ENCODE results near the gene RNASE9.

The RNASE9 gene

GRCh38 chr14:20551606-20552005, 9.2 kb downstream of the RNASE9 start:
- in situ Hi-C loops (cut with MboI; ENCODE audit: low sequenced_read_pairs, unreplicated experiment): no loop called here
- DNase-seq (ENCODE audit: low spot score): no peak
- TF ChIP-seq, protein P1, sequence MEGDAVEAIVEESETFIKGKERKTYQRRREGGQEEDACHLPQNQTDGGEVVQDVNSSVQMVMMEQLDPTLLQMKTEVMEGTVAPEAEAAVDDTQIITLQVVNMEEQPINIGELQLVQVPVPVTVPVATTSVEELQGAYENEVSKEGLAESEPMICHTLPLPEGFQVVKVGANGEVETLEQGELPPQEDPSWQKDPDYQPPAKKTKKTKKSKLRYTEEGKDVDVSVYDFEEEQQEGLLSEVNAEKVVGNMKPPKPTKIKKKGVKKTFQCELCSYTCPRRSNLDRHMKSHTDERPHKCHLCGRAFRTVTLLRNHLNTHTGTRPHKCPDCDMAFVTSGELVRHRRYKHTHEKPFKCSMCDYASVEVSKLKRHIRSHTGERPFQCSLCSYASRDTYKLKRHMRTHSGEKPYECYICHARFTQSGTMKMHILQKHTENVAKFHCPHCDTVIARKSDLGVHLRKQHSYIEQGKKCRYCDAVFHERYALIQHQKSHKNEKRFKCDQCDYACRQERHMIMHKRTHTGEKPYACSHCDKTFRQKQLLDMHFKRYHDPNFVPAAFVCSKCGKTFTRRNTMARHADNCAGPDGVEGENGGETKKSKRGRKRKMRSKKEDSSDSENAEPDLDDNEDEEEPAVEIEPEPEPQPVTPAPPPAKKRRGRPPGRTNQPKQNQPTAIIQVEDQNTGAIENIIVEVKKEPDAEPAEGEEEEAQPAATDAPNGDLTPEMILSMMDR (IDR thresholded peaks at IDR 0.05; ENCODE audit: borderline replicate concordance, control extremely low read depth, extremely low read depth, insufficient read depth, missing control alignments): no peak

GRCh38 chr14:20550926-20551325, 9.9 kb downstream of the RNASE9 start:
- in situ Hi-C loops (cut with MboI; ENCODE audit: low sequenced_read_pairs, unreplicated experiment): no loop called here
- TF ChIP-seq, protein P1 (IDR thresholded peaks at IDR 0.05; ENCODE audit: borderline replicate concordance, control extremely low read depth, extremely low read depth, insufficient read depth, missing control alignments): no peak
- DNase-seq (ENCODE audit: low spot score): no peak

DNA sequence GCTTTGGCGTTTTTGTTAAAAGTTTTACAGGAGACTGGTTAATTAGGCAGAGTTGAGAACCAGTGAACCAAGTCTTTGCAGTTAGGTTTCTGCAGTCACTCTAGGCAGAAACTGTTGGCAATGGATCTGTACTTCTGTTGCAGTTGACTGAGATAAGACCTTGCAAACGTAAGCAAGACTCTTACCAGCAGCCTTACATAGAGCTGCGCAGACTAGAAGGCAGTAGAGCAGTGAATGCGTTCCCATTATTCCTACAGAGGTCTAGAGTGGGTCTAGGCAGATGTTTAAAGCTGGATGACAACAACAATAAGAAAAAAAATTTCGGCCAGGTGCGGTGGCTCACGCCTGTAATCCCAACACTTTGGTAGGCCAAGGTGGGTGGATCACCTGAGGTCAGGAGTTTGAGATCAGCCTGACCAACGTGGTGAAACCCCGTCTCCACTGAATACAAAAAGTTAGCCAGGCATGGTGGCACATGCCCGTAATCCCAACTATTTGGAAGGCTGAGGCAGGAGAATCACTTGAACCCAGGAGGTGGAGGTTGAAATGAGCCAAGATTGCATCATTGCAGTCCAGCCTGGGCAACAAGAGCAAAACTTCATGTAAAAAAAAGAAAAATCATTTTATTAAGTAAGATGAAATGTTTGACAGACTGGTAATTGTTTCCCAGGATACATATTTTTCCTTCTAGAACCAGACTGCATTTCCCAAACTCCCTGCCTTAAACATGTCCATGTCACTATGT, 12.3 kb downstream of the RNASE9 start:
- TF ChIP-seq, protein P1 (IDR thresholded peaks at IDR 0.05; ENCODE audit: borderline replicate concordance, control extremely low read depth, extremely low read depth, insufficient read depth, missing control alignments): no peak

DNA sequence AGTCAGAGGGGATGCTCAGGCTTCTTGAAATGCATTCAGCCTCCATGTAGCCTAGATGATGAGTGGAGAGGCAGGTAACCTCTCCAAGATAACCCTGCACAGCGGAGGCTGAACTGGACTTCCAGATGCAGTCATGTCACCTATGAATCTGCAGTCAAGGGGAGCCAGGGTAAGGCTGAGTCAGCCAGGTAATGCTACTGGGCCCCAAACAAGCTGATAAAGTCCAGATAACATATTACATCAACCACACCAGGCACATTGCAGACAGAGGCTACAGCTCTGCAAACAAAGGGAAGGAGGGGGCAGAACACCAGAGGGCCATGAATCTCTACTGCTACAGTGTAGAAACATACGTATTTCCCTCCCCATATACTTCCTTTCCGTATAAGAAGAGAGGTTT, 14.0 kb downstream of the RNASE9 start:
- TF ChIP-seq, protein P1 (IDR thresholded peaks at IDR 0.05; ENCODE audit: borderline replicate concordance, control extremely low read depth, extremely low read depth, insufficient read depth, missing control alignments): no peak
- no peak for DNase-seq (ENCODE audit: low spot score)
- in situ Hi-C loops (cut with MboI; ENCODE audit: low sequenced_read_pairs, unreplicated experiment): no loop called here

More for the DNA sequence above, 12.3 kb downstream of the RNASE9 start:
- DNase-seq (ENCODE audit: low spot score): no peak
- in situ Hi-C loops (cut with MboI; ENCODE audit: low sequenced_read_pairs, unreplicated experiment): no loop called here

GRCh38 chr14:20539906-20540305, 20.9 kb downstream of the RNASE9 start:
- TF ChIP-seq, protein P1 (IDR thresholded peaks at IDR 0.05; ENCODE audit: borderline replicate concordance, control extremely low read depth, extremely low read depth, insufficient read depth, missing control alignments): no peak
- no peak for DNase-seq (ENCODE audit: low spot score)
- in situ Hi-C loops (cut with MboI; ENCODE audit: low sequenced_read_pairs, unreplicated experiment): no loop called here

- TF ChIP-seq, protein P1 (IDR thresholded peaks at IDR 0.05; ENCODE audit: borderline replicate concordance, control extremely low read depth, extremely low read depth, insufficient read depth, missing control alignments): peak; percentile 66
- DNase-seq (ENCODE audit: low spot score): peak; percentile 50
- in situ Hi-C loops (cut with MboI; ENCODE audit: low sequenced_read_pairs, unreplicated experiment): no loop called here
Measured at GRCh38 chr14:20530771-20531571, 29.9 kb downstream of the RNASE9 start.

Measured in GM13976 (cell line).